OCI-LY7 (cell line): ENCODE data around the gene HEYL.

Experiments
- CTCF ChIP-seq: fragments of 200-600 bp; sonication (generic); conservative IDR thresholded peaks from 2 replicates; pipeline ENCODE4 v1.5.1; 2014; ENCODE audit warnings: mild to moderate bottlenecking, antibody characterized with exemption, low read length, moderate library complexity, mixed read lengths
- EZH2phosphoT487 ChIP-seq: fragments of 200-600 bp; sonication (generic); IDR thresholded peaks from 2 replicates; pipeline ENCODE4 v1.6.1; 2018; ENCODE audit warnings: low read depth, borderline replicate concordance, mild to moderate bottlenecking, mixed run types, antibody characterized with exemption, low read length, moderate library complexity, mixed read lengths

GRCh38 chr1:39672551-39672947 lies 33.1 kb upstream of the HEYL start:
- TF ChIP-seq CTCF: peak; percentile 71
- no peak for TF ChIP-seq EZH2phosphoT487
